ENCODE results near the gene PDLIM5.

Gene PDLIM5

DNA sequence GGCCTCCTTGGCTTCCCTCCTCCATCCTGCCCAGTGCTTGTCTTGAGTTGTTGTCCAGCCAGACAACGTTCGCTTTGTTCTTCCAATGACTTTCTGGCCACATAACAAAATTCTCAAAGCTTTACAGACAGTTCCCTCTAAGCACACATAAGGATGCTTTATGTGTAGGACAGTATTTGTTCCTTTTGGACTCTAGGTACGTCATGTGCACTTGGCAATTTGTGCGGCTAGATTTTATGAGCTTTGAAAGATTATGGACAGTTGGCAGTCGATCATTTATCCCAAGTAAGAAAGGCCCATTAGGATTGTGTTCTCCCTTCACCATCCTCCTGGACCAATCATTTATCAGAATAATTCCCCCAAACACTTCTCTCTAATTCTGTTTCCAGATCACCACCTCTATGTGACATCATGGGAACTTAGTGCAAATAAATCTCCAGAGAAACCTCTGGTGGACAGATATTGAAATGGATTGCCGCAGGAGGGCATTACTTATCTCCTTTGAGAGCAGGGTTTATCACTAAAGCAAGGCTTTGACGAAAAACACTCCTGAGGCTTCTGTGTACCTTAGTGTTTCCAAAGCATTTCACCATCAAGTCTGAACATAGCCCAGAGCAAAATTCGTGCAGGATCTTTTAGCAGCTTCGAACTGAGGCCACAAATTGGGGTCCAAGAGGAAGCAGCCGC lies 228.6 kb downstream of the PDLIM5 start:
- DNase-seq (ENCODE audit: low read depth in 2 of 3, low spot score in 2 of 3) = no peak

DNA sequence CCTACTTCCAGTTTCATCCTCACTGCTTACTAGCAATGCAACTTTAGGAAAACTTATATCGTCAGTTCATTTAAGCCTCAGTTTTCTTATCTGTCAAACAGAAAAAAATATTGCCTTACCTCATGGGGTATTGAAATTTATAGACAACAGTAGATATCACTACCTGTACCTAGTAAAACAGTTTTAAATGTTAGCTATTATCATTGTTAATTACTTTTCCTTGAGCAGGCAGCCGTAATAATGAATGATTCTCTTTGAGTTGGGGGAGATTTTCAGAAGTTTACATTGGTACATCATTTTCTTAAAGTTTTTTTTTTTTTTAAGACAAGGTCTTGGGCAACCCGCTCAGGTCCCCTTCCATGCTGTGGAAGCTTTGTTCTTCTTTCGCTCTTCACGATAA lies 234.3 kb downstream of the PDLIM5 start:
- DNase-seq (ENCODE audit: low read depth in 2 of 3, low spot score in 2 of 3) = no peak

DNA sequence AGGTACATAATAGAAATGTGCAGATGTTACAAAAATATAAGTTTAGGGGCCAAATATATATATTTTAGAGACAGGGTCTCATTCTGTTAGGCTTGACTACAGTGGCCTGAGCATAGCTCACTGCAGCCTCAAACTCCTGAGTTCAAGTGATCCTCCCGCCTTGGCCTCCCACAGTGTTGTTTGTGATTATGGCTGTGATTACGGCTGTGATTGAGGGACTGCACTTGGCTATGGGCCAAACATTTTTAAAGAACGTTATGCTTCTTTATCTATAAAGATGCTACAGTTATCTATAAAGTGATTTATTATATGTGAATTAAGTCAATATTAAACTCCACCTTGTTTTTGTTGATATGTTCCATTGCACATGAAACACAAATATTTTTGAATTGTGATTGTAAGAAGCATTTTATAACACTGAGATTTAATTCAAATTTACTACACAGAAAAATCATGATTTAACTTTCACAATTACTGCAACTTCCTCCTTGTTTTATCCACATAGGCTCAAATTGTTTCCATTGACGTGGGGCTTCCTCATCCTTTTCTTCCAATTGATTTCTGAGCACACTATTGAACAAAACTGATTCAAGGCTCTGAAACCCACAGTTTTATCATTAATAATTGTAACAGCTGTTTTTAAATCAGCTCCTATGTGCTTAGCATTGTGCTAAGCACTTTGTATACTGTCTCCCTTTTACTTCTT lies 237.6 kb downstream of the PDLIM5 start:
- DNase-seq (ENCODE audit: low read depth in 2 of 3, low spot score in 2 of 3) = no peak

DNA sequence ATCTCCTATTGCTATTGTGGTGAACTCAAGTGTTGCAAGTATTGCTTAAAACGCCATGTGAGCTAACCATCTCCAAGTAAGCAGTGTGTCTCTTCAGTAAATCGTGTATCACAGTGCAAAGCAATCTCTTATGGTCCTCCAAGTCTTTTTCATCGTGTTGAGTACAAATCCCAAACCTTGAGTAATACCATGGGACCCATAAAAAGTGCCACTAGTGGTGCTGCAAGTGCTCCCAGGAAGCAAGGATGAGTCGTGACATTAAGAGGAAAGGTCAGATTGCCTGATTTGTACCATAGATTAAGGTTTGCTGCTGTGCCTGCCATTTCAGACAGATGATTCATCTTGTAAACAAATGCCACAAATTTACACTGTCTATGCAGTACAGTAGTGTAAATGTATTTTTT lies 239.1 kb downstream of the PDLIM5 start:
- no peak for DNase-seq (ENCODE audit: low read depth in 2 of 3, low spot score in 2 of 3)

DNA sequence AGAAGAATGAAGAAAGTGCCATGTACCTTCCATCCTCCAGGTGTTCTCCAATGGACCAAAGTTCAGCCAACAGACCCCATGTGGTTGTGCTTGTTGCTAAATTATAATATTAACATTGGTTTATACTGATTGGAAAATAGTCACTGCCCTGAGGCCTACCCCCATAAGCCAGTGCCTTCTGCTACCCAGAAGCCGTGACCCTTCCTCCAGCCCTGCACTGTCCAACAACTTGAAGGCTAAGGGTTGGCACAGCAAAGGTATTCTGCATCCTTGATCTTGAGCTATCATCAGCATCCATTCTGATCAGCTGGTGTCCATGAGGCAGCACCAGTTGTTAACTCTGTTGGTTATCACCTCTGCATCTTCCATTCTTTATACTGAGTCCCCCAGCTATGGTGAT lies 239.8 kb downstream of the PDLIM5 start:
- DNase-seq (ENCODE audit: low read depth in 2 of 3, low spot score in 2 of 3) = no peak

DNA sequence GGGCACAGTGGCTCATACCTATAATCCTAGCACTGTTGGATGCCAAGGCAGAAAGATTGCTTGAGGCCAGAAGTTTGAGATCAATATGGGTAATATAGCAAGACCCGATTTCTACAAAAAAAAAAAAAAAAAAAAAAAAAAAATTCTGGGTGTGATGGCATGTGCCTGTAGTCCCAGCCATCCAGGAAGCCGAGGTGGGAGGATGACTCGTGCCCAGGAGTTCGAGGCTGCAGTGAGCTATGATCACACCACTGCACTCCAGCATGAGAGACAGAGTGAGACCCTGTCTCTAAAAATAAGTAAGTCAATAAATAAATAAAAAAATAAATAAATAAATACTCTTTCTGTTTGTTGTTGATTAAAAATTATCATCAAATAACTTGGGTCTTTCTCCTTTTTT lies 243.6 kb downstream of the PDLIM5 start:
- DNase-seq (ENCODE audit: low read depth in 2 of 3, low spot score in 2 of 3) = no peak

DNA sequence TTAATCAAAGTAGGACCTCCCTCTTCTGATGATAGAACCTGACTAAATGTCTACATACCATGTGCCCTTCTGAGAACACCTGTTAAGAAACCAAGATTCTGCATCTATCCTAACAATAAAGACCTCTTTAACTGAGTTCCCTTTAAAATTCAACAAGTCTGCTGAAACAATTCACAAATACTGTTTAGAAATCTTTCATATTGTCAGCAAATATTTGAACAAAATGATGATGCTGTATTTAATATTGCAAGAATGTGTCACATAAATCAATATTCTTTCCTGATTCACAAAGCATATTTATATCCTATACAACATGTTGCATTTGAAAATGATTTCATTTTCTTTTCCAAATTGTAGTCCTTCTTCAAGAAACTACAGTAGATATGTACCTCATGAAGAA lies 246.4 kb downstream of the PDLIM5 start:
- DNase-seq (ENCODE audit: low read depth in 2 of 3, low spot score in 2 of 3) = no peak

DNA sequence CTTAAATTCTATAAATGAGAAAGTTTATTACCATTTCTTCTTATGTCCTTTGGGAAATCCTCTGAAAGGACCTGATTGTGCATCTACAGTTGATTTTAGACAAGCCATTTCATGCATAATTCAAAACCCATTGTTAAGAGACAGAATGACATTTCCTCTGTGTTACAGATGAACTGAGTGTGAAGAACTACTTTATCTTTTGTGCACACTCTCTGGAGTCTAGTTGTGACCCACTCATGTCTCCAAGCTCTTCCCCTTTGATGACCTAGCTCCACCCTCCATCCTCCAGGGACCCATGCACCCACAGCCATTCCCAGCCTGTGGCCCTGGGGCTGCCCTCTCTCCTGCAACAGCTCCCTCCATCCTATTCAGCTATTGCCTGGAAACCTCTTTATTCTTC lies 248.6 kb downstream of the PDLIM5 start:
- no peak for DNase-seq (ENCODE audit: low read depth in 2 of 3, low spot score in 2 of 3)

DNA sequence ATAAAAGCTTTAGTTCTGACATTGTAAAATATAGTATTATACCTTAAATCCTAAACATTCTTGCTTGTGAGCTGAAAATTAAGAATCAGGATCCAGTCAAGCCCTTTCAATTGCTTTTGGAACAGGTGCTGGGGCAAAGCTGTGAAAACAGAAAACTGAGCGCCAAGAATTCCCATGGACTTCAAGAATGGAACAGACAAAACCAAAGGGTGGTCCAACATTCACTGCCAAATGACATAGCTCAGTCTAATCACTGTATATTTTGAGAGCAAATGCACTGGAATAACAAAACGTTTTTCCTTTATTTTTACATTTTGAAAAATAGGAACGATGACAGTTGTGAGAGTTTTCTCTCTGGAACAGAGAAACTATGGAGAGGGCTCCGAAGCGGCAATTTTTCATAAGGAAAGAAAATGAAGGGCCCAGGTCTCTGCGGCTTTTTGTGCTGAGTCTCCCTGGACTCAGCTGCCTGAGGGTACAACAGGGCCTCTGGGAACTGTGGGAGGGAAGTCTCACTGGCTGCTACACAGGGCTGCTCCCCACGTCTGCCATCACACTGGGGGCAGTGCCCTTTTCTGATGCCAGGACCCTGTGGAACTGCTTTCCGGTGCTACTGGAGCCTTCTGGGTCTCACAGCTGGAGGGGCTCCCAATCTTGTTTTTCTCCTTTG lies 250.0 kb downstream of the PDLIM5 start:
- DNase-seq (ENCODE audit: low read depth in 2 of 3, low spot score in 2 of 3) = no peak

DNA sequence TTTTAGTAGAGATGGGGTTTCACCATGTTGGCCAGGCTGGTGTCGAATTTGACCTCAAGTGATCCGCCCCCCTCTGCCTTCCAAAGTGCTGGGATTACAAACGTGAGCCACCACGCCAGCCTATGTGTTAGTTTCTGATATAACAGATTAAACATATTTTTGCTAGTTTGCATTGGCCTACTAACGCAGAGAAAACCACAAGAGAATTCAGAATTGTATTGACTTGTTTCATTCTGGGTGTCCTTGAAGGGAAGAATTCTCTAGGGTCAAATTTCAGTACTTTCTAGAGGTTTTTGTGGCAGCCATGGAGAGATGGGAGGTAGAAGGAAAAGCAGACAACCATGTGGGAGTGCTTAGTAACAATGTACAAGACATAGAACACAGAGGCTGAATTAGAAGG lies 259.9 kb downstream of the PDLIM5 start:
- DNase-seq (ENCODE audit: low read depth in 2 of 3, low spot score in 2 of 3) = no peak

DNA sequence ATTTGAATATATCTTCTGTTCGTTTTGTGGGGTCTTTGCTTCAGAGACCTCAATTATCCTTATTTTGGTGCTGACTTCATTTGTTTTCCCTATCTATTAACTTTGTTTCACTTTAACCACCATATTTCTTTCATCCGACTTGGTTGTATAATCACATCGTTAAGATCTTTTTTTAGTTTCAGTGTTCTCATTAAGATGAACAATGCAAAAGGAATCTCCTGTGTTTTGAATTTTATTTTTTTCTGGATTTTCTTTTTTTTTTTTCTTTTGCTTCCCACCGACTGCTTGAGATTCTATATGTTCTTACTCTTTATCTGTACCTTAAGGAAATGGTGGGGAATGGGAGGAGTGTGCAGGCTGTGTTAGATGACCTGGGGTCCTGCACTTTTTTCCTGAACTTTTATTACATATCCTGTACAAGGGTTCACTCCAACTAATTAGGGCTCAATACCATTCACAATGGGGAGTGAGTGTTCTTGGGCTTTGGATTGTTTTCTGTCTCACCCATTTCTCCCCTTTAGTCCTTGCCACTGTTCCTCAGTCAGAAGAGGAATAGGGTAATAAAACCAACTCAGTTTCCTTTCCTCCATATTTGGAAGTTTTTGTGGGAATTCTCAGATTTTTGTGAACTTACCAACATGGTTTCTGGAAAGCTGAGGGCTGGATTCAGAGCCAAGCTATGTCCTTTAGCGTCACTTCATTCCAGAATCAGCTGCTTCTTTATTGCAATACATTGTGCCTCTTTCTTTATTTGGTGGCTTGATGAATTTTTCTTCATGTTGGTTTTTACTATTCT lies 262.8 kb downstream of the PDLIM5 start:
- no peak for DNase-seq (ENCODE audit: low read depth in 2 of 3, low spot score in 2 of 3)

DNA sequence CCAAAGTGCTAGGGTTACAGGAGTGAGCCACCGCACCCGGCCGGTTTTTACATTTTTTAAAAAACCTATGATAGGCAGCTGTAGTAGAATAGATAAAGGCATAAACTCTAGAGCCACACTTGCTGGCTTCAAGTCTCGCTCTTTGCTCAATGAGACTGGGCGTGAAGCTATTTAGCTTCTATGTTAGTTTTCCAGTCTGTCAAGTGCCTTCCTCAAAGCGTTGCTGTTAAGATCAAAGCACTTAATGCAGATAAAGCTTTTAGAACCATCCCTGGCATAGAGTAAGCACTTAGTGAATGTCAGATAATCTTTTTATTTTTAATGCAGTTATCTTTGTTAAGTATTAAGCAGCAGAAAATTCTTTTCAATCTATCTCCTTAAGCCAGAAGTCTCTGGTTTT lies 264.0 kb downstream of the PDLIM5 start:
- DNase-seq (ENCODE audit: low read depth in 2 of 3, low spot score in 2 of 3) = no peak

Data from activated CD8-positive, alpha-beta memory T cell treated with anti-CD3 and anti-CD28 coated beads for 48 hours (primary cell).